Peyer's patch (tissue), 4 donors: ENCODE results near the gene CNPY4.

Experiments
- POLR2A ChIP-seq, 2 donors: fragments of 450-650 bp; IDR thresholded peaks; one replicate each; pipeline ENCODE4 v1.5.1; 2017; ENCODE audit warnings: antibody characterized with exemption in 2 of 2, mild to moderate bottlenecking in 2 of 2, moderate library complexity in 2 of 2
- TF ChIP-seq, protein P1 (sequence below), 6 experiments: fragments of 450-650 bp in 4 of 6; fragments of 200-600 bp in 2 of 6; sonication (generic) in 1 of 6; IDR thresholded peaks; one replicate each; pipeline ENCODE4 v1.5.1; 2017 to 2019; ENCODE audit warnings: antibody characterized with exemption in 6 of 6, mild to moderate bottlenecking in 3 of 6, moderate library complexity in 1 of 6

GRCh38 chr7:100095704-100096103, 23.7 kb upstream of the CNPY4 start:
- TF ChIP-seq, protein P1, sequence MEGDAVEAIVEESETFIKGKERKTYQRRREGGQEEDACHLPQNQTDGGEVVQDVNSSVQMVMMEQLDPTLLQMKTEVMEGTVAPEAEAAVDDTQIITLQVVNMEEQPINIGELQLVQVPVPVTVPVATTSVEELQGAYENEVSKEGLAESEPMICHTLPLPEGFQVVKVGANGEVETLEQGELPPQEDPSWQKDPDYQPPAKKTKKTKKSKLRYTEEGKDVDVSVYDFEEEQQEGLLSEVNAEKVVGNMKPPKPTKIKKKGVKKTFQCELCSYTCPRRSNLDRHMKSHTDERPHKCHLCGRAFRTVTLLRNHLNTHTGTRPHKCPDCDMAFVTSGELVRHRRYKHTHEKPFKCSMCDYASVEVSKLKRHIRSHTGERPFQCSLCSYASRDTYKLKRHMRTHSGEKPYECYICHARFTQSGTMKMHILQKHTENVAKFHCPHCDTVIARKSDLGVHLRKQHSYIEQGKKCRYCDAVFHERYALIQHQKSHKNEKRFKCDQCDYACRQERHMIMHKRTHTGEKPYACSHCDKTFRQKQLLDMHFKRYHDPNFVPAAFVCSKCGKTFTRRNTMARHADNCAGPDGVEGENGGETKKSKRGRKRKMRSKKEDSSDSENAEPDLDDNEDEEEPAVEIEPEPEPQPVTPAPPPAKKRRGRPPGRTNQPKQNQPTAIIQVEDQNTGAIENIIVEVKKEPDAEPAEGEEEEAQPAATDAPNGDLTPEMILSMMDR (IDR thresholded peaks at IDR 0.05): no peak
- TF ChIP-seq POLR2A (IDR thresholded peaks at IDR 0.05): no peak
